Calu3 (cell line): Measurements from ENCODE around the gene NPC1. TPM values are rescaled to one million over a fixed set of nuclear protein-coding genes. Genes with fewer than 3 reads are reported as not detected.

Experiments
- BruUV-seq: library from RNA; stranded (reverse); fragments of 400-500 nt; replicated peaks from 2 replicates; lab custom pipeline; 2021; lab: Mats Ljungman, UMichigan
- CTCF ChIA-PET: fragments of 300-600 bp; sonication (Branson Sonifier 250); formaldehyde crosslinking; loops from one replicate; lab custom pipeline; 2022; ENCODE audit warnings: antibody characterized with exemption; lab: Charles Lee
- DNase-seq: peaks from one replicate; pipeline ENCODE4 v3.0.0; 2022
- H3K27ac Mint-ChIP-seq: one replicate; pipeline ENCODE4 v1.8.0; 2022; ENCODE audit warnings: mixed read lengths; ENCODE audit not compliant: unreplicated experiment
- H3K27me3 Mint-ChIP-seq: one replicate; pipeline ENCODE4 v1.8.0; 2022; ENCODE audit warnings: mixed read lengths; ENCODE audit not compliant: unreplicated experiment
- H3K36me3 Mint-ChIP-seq: one replicate; pipeline ENCODE4 v1.8.0; 2022; ENCODE audit warnings: mild to moderate bottlenecking, moderate library complexity, mixed read lengths; ENCODE audit not compliant: insufficient read depth, unreplicated experiment
- H3K4me1 Mint-ChIP-seq: one replicate; pipeline ENCODE4 v1.8.0; 2022; ENCODE audit warnings: mild to moderate bottlenecking, low read depth, mixed read lengths; ENCODE audit not compliant: unreplicated experiment
- H3K4me3 Mint-ChIP-seq: one replicate; pipeline ENCODE4 v1.8.0; 2022; ENCODE audit warnings: mild to moderate bottlenecking, low read depth, moderate library complexity, mixed read lengths; ENCODE audit not compliant: unreplicated experiment
- H3K9me3 Mint-ChIP-seq: one replicate; pipeline ENCODE4 v1.8.0; 2022; ENCODE audit warnings: low read depth, mixed read lengths; ENCODE audit not compliant: unreplicated experiment
- CTCF ChIP-seq: fragments of 200-600 bp; IDR thresholded peaks from one replicate; pipeline ENCODE4 v1.8.0; 2022; ENCODE audit warnings: antibody characterized with exemption; ENCODE audit not compliant: unreplicated experiment
- intact Hi-C: fragments of 100-400 bp; cut with micrococcal nuclease; formaldehyde crosslinking; loops from one replicate; pipeline ENCODE4 v1.10.0; 2022; ENCODE audit not compliant: unreplicated experiment
- total RNA-seq: library from RNA; stranded (reverse); gene quantifications from 2 replicates; pipeline ENCODE4 v1.2.3, GENCODE V29; 2022

The NPC1 gene
- total RNA-seq, 1 experiment from 2014 or later, result 84.7 TPM

DNA sequence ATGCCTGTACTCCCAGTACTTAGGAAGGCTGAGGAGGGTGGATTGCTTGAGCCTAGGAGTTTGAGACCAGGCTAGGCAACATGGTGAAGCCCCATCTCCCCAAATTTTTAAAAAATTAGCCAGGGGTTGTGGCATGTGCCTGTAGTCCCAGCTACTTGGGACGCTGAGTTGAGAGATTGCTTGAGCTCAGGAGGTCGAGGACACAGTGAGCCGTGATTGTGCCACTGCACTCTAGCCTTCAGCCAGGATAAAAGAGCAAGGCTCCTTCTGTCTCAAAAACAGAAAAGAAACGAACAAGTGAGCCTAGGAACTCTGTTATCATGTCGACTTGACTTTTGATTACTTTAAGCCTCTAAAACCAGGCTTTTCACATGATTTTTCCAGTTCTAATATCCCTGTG is 13.7 kb downstream of the NPC1 start:
- H3K9me3 Mint-ChIP-seq, result no peaks in the 10 kb centered on the region
- no peak for TF ChIP-seq CTCF
- intact Hi-C loops, result no loop called here
- no peaks in the 10 kb centered on the region for H3K27me3 Mint-ChIP-seq
- no peak for DNase-seq
- no peak overlapping the region for H3K4me3 Mint-ChIP-seq
- H3K27ac Mint-ChIP-seq, result no peak overlapping the region
- CTCF ChIA-PET, result no interaction called here
- H3K36me3 Mint-ChIP-seq, result peaks cover 55% of the 10 kb centered on the region
- BruUV-seq, result no TSS peak
- peaks cover 21% of the 10 kb centered on the region for H3K4me1 Mint-ChIP-seq

- Mint-ChIP-seq H3K4me3 (no peak overlapping the region), H3K4me1 (peaks cover 22% of the 10 kb centered on the region), H3K36me3 (peaks cover 60% of the 10 kb centered on the region), H3K27ac (no peak overlapping the region), H3K27me3 (no peaks in the 10 kb centered on the region), H3K9me3 (no peaks in the 10 kb centered on the region)
- no peak for DNase-seq
- no TSS peak for BruUV-seq
- intact Hi-C loops, result no loop called here
- TF ChIP-seq CTCF, result no peak
- CTCF ChIA-PET, result no interaction called here
These were observed 14.3 kb downstream of the NPC1 start for GRCh38 chr18:23572012-23572411.

DNA sequence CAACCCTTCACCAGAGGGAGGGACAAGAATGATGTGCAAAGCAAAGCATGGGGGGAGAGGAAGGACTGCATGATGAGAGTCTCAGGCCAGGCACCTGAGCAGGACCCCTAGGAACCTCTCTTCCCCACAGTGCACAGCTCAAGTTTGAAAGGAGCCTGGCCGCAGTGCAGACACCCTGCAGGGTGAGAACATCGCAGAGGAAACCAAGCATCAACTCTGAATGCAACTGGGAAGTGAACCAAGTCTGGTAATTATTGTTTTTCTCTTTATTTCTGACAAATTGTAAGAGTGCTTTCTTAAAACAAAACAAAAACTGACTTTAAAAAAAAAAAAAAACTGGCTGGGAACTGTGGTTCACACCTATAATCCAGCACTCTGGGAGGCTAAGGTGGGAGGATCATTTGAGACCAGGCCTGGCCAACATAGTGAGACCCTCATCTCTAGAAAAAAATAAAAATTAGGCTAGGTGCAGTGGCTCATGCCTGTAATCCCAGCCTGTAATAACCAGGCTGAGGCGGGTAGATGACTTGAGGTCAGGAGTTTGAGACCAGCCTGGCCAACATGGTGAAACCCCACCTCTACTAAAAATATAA is 15.3 kb downstream of the NPC1 start:
- DNase-seq, result no peak
- Mint-ChIP-seq H3K27ac (no peak overlapping the region), H3K4me3 (no peak overlapping the region), H3K9me3 (no peaks in the 10 kb centered on the region), H3K36me3 (peaks cover 63% of the 10 kb centered on the region), H3K4me1 (peaks cover 32% of the 10 kb centered on the region), H3K27me3 (no peaks in the 10 kb centered on the region)
- TF ChIP-seq CTCF, result no peak
- CTCF ChIA-PET, result interaction anchor here (0.7 kb wide), 1 partner anchor 9 kb away, joined by 4 read pairs; no protein-coding TSS in a partner anchor
- intact Hi-C loops, result no loop called here
- BruUV-seq, result no TSS peak

GRCh38 chr18:23569299-23570063 is 16.8 kb downstream of the NPC1 start:
- Mint-ChIP-seq H3K4me3 (no peak overlapping the region), H3K4me1 (peaks cover 32% of the 10 kb centered on the region), H3K27ac (no peak overlapping the region), H3K36me3 (peaks cover 65% of the 10 kb centered on the region), H3K27me3 (no peaks in the 10 kb centered on the region), H3K9me3 (no peaks in the 10 kb centered on the region)
- CTCF ChIA-PET, result no interaction called here
- no peak for DNase-seq
- intact Hi-C loops, result no loop called here
- BruUV-seq, result no TSS peak
- TF ChIP-seq CTCF, result no peak
